ENCODE data around the gene AKAP5. TPM values are rescaled to one million over a fixed set of nuclear protein-coding genes. Genes with fewer than 3 reads are reported as not detected.
A peak's percentile ranks its signal among the peaks of the same experiment; 100 is the strongest.

Gene AKAP5
- total RNA-seq, 3 donors from 2014 or later, result 0.96 to 1.2 (median 0.98) TPM

DNA sequence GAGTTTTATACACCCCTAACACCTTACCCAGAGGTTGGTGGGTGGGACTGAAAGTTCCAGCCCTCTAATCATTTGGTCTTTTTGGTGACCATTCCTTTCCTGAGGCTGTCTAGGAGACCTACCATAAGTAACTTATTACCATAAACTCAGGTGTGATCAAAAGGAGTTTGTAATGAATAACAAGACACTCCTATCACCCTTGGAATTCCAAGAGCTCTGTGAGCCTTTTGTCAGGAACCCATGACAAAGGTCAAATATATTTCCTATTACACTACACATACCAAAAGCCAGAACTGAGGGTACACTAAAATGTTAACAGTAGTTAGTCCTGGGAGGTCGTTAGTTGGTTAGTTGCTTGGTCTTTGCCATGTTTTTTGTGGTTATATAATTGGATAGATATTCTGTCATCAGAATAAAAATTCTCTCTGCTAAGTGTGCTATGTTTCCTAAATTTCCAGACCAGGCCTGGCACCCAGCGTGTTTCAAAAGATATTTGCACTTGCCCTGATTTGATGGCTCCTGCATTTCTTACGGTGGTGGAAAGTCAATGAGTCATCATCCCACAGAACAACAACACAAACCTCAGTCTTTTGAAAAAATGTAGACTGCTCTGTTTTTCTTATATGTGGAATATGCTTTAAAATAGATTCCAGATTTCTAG, 27.0 kb upstream of the AKAP5 start:
- intact Hi-C loops (cut with DNase I; ENCODE audit: low total_unique reads), result no loop called here
- Histone ChIP-seq H3K27ac (no peak overlapping the region), H3K4me1 (no peaks in the 10 kb centered on the region), H3K36me3 (no peaks in the 10 kb centered on the region), H3K9me3 (no peaks in the 10 kb centered on the region), H3K27me3 (no peaks in the 10 kb centered on the region), H3K4me3 (no peak overlapping the region)
- DNase-seq (ENCODE audit: low spot score in 2 of 2), result no peak
- TF ChIP-seq CTCF (IDR thresholded peaks at IDR 0.05) (no peak), POLR2A (IDR thresholded peaks at IDR 0.05) (no peak), POLR2AphosphoS5 (IDR thresholded peaks at IDR 0.05) (no peak)

GRCh38 chr14:64439141-64439540, 26.2 kb upstream of the AKAP5 start:
- no peaks in the 10 kb centered on the region for H3K36me3 ChIP-seq
- no peaks in the 10 kb centered on the region for H3K27me3 ChIP-seq
- H3K4me1 ChIP-seq, result no peaks in the 10 kb centered on the region
- H3K4me3 ChIP-seq, result no peak overlapping the region
- intact Hi-C loops (cut with DNase I; ENCODE audit: low total_unique reads), result no loop called here
- no peak overlapping the region for H3K27ac ChIP-seq
- DNase-seq (ENCODE audit: low spot score in 2 of 2), result no peak
- TF ChIP-seq POLR2AphosphoS5 (IDR thresholded peaks at IDR 0.05) (no peak), CTCF (IDR thresholded peaks at IDR 0.05) (no peak), POLR2A (IDR thresholded peaks at IDR 0.05) (no peak)
- no peaks in the 10 kb centered on the region for H3K9me3 ChIP-seq

- TF ChIP-seq POLR2A (IDR thresholded peaks at IDR 0.05) (no peak), POLR2AphosphoS5 (IDR thresholded peaks at IDR 0.05) (no peak), CTCF (IDR thresholded peaks at IDR 0.05) (no peak)
- no peaks in the 10 kb centered on the region for H3K36me3 ChIP-seq
- H3K9me3 ChIP-seq, result no peaks in the 10 kb centered on the region
- intact Hi-C loops (cut with DNase I; ENCODE audit: low total_unique reads), result no loop called here
- no peaks in the 10 kb centered on the region for H3K27me3 ChIP-seq
- H3K4me3 ChIP-seq, result no peak overlapping the region
- H3K27ac ChIP-seq, result no peak overlapping the region
- no peak for DNase-seq (ENCODE audit: low spot score in 2 of 2)
- H3K4me1 ChIP-seq, result no peaks in the 10 kb centered on the region
These were observed 24.8 kb upstream of the AKAP5 start for GRCh38 chr14:64440494-64440893.

DNA sequence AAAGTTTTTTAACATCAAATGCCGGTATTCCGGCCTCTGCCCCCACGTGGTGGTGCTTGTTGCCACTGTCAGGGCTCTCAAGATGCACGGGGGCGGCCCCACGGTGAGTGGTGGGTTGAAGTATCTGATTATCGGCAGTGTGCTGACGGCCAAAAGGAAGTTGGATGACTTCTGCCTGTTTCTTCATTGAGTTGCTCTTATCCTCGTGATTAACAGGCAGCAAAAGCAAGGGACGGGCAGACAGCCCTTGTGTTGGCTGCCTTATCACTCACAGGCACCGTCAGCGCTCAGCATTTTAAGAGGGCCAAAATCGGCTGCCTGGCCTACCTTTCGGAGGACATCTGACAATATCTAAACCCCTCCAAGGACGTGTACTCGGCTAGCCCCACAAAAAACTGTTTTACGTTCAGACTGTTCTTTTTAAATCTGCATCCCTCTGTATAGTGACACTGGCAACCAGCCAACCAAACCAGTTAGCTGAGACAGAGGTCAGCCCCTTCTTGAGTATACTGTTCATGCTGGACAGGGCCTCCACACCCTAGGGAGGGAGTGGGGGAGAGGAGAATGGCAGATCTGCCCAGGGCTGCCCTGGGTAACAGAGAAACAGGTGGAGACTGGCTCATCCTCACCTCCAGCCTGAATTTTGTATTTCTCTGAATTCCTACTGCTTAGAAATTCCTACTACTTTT, 22.9 kb upstream of the AKAP5 start:
- no peaks in the 10 kb centered on the region for H3K9me3 ChIP-seq
- TF ChIP-seq POLR2AphosphoS5 (IDR thresholded peaks at IDR 0.05) (no peak), POLR2A (IDR thresholded peaks at IDR 0.05) (no peak), CTCF (IDR thresholded peaks at IDR 0.05) (no peak)
- no peak overlapping the region for H3K4me3 ChIP-seq
- H3K4me1 ChIP-seq, result no peaks in the 10 kb centered on the region
- peak overlapping the region in 1 of 2 donors; percentile 54 for H3K27ac ChIP-seq
- no peaks in the 10 kb centered on the region for H3K36me3 ChIP-seq
- no peak for DNase-seq (ENCODE audit: low spot score in 2 of 2)
- H3K27me3 ChIP-seq, result no peaks in the 10 kb centered on the region
- intact Hi-C loops (cut with DNase I; ENCODE audit: low total_unique reads), result no loop called here

DNA sequence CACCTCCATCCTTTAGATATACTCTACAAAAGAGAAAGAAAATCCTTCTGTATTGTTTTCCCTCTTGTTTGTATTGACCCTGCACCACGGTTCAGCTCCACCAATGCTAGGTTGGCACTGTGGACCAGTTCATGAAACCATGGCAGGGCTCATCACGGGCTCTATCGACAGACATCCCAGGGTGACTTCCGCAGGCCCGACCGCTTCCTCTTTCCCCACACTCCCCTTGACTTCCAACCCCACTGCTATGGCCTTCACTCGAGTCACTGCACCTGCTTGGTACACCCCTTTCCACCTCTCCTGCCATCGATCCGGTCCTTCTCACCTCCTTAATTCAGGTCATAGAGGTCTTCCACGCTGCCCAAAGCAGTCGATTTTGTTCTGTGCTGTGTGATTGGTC, 21.2 kb upstream of the AKAP5 start:
- no peak overlapping the region for H3K4me3 ChIP-seq
- no peak for TF ChIP-seq POLR2A (IDR thresholded peaks at IDR 0.05)
- DNase-seq (ENCODE audit: low spot score in 2 of 2), result no peak
- no peaks in the 10 kb centered on the region for H3K36me3 ChIP-seq
- H3K27me3 ChIP-seq, result no peaks in the 10 kb centered on the region
- H3K9me3 ChIP-seq, result no peaks in the 10 kb centered on the region
- no peaks in the 10 kb centered on the region for H3K4me1 ChIP-seq
- intact Hi-C loops (cut with DNase I; ENCODE audit: low total_unique reads), result no loop called here
- peak overlapping the region; percentile 77 to 83 for H3K27ac ChIP-seq
